H1 (cell line): Measurements from ENCODE around the gene PRRC1.

Experiments
- EZH2 ChIP-seq: fragments of 200-600 bp; sonication (generic); IDR thresholded peaks from 2 replicates; pipeline ENCODE4 v1.7.1; 2012; ENCODE audit warnings: low read depth, mild to moderate bottlenecking, moderate library complexity, low read length, inconsistent platforms; ENCODE audit not compliant: severe bottlenecking
- GABPA ChIP-seq: IDR thresholded peaks from 2 replicates; pipeline ENCODE4 v1.6.1; 2011; ENCODE audit warnings: mild to moderate bottlenecking, low read length, moderate library complexity, borderline replicate concordance; ENCODE audit not compliant: insufficient read depth
- POLR2A ChIP-seq, 2 experiments: IDR thresholded peaks; 1 replicate in 1 of 2; 2 replicates in 1 of 2; pipeline ENCODE4 v1.6.1; 2011; ENCODE audit warnings: low read depth in 2 of 2, low read length in 2 of 2, mild to moderate bottlenecking in 2 of 2; ENCODE audit errors: control extremely low read depth in 1 of 2
- POLR2AphosphoS5 ChIP-seq: IDR thresholded peaks from 2 replicates; pipeline ENCODE4 v1.6.1; 2011; ENCODE audit warnings: low read depth, low read length
- RFX5 ChIP-seq: IDR thresholded peaks from 2 replicates; pipeline ENCODE4 v1.6.1; 2011; ENCODE audit warnings: low read depth, low read length, improper control_type of control experiment, borderline replicate concordance
- SP2 ChIP-seq: IDR thresholded peaks from 2 replicates; pipeline ENCODE4 v1.6.1; 2012; ENCODE audit warnings: mild to moderate bottlenecking, low read length, inconsistent platforms
- SP4 ChIP-seq: IDR thresholded peaks from 2 replicates; pipeline ENCODE4 v1.6.1; 2012; ENCODE audit warnings: low read length, inconsistent platforms
- TAF1 ChIP-seq: IDR thresholded peaks from 2 replicates; pipeline ENCODE4 v1.6.1; 2011; ENCODE audit warnings: mild to moderate bottlenecking, low read depth, low read length
- TCF12 ChIP-seq: IDR thresholded peaks from 2 replicates; pipeline ENCODE4 v1.6.1; 2011; ENCODE audit warnings: low read depth, mild to moderate bottlenecking, low read length
- USF2 ChIP-seq: IDR thresholded peaks from 2 replicates; pipeline ENCODE4 v1.6.1; 2011; ENCODE audit warnings: low read length, improper control_type of control experiment
- YY1 ChIP-seq: IDR thresholded peaks from 2 replicates; pipeline ENCODE4 v1.6.1; 2011; ENCODE audit warnings: low read depth, mild to moderate bottlenecking, low read length
- ZNF274 ChIP-seq: IDR thresholded peaks from 2 replicates; pipeline ENCODE4 v1.7.0; 2012; ENCODE audit warnings: low read length, borderline replicate concordance; ENCODE audit errors: extremely low read depth
- TF ChIP-seq, protein P1 (sequence below), 3 experiments: IDR thresholded peaks; 1 replicate in 2 of 3; 2 replicates in 1 of 3; pipeline versions ENCODE4 v1.5.1 to v1.6.1; 2011; ENCODE audit warnings: low read length in 3 of 3, mild to moderate bottlenecking in 3 of 3, inconsistent platforms in 2 of 3, low read depth in 1 of 3, moderate library complexity in 1 of 3; ENCODE audit not compliant: insufficient read depth in 1 of 3; ENCODE audit errors: control extremely low read depth in 1 of 3
- TF ChIP-seq, protein P2 (sequence below): IDR thresholded peaks from 2 replicates; pipeline ENCODE4 v1.6.1; 2011; ENCODE audit warnings: low read depth, mild to moderate bottlenecking, low read length; ENCODE audit not compliant: insufficient read depth

GRCh38 chr5:127471211-127471610, 46.2 kb upstream of the PRRC1 start:
- TF ChIP-seq, protein P1, sequence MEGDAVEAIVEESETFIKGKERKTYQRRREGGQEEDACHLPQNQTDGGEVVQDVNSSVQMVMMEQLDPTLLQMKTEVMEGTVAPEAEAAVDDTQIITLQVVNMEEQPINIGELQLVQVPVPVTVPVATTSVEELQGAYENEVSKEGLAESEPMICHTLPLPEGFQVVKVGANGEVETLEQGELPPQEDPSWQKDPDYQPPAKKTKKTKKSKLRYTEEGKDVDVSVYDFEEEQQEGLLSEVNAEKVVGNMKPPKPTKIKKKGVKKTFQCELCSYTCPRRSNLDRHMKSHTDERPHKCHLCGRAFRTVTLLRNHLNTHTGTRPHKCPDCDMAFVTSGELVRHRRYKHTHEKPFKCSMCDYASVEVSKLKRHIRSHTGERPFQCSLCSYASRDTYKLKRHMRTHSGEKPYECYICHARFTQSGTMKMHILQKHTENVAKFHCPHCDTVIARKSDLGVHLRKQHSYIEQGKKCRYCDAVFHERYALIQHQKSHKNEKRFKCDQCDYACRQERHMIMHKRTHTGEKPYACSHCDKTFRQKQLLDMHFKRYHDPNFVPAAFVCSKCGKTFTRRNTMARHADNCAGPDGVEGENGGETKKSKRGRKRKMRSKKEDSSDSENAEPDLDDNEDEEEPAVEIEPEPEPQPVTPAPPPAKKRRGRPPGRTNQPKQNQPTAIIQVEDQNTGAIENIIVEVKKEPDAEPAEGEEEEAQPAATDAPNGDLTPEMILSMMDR (IDR thresholded peaks at IDR 0.05; ENCODE audit: control extremely low read depth in 1 of 3, insufficient read depth in 1 of 3, low read depth in 1 of 3, low read length in 3 of 3): no peak
- TF ChIP-seq POLR2AphosphoS5 (no peak), TCF12 (no peak), SP2 (no peak), TAF1 (no peak), POLR2A (IDR thresholded peaks at IDR 0.05; ENCODE audit: control extremely low read depth in 1 of 2, low read depth in 2 of 2, low read length in 2 of 2) (no peak), USF2 (no peak), RFX5 (no peak), ZNF274 (no peak), YY1 (no peak), SP4 (no peak), GABPA (no peak), EZH2 (no peak)
- TF ChIP-seq, protein P2, sequence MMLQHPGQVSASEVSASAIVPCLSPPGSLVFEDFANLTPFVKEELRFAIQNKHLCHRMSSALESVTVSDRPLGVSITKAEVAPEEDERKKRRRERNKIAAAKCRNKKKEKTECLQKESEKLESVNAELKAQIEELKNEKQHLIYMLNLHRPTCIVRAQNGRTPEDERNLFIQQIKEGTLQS: no peak
